ENCODE measurements around the gene KCNAB2.

- no peak for TF ChIP-seq CTCF (IDR thresholded peaks at IDR 0.05; ENCODE audit: insufficient read depth, low read depth, low read length)
- TF ChIP-seq EZH2 (IDR thresholded peaks at IDR 0.05; ENCODE audit: insufficient read depth, low read length), result no peak
These were observed 96.4 kb downstream of the KCNAB2 start for GRCh38 chr1:6142036-6142621.

Data from astrocyte (in vitro differentiated cells and primary cell).